Mesodermal cell (in vitro differentiated cells): Measurements from ENCODE around the gene IFNL1. TPM values are rescaled to one million over a fixed set of nuclear protein-coding genes. Genes with fewer than 3 reads are reported as not detected.

Experiments
- H3K27ac ChIP-seq: 2 replicates; pipeline ENCODE4 v1.7.0; 2013; ENCODE audit warnings: mild to moderate bottlenecking, low read depth, low read length, moderate library complexity; ENCODE audit not compliant: severe bottlenecking
- H3K36me3 ChIP-seq: 2 replicates; pipeline ENCODE4 v1.7.1; 2013; ENCODE audit warnings: mild to moderate bottlenecking, low read length, moderate library complexity; ENCODE audit not compliant: control insufficient read depth, insufficient read depth
- H3K4me1 ChIP-seq: one replicate; pipeline ENCODE4 v1.7.1; 2013; ENCODE audit warnings: mild to moderate bottlenecking, low read length; ENCODE audit not compliant: insufficient read depth, control insufficient read depth, poor library complexity, severe bottlenecking
- H3K4me3 ChIP-seq: 2 replicates; pipeline ENCODE4 v1.7.0; 2013; ENCODE audit warnings: low read length, control low read depth, mild to moderate bottlenecking; ENCODE audit not compliant: insufficient read depth, poor library complexity, severe bottlenecking; ENCODE audit errors: extremely low read depth
- H3K9me3 ChIP-seq: 2 replicates; pipeline ENCODE4 v1.7.1; 2013; ENCODE audit warnings: mild to moderate bottlenecking, low read length, moderate library complexity; ENCODE audit not compliant: control insufficient read depth
- WGBS, 2 experiments: methylation state at CpG; one replicate each; pipeline ENCODE4 v1.1.5; 2013; ENCODE audit warnings: missing lambda C conversion rate in 2 of 2; ENCODE audit not compliant: insufficient coverage in 2 of 2; 5-methylcytosine and 5-hydroxymethylcytosine counted together
- polyA plus RNA-seq, 2 experiments: library from polyadenylated mRNA; stranded (reverse); fragments of 50-300 nt; gene quantifications; one replicate each; pipeline ENCODE4 v1.2.3, GENCODE V29; 2013

IFNL1 gene
- not detected for polyA plus RNA-seq (2013, experiment 1 of 2)
- polyA plus RNA-seq (2013, experiment 2 of 2) = not detected

DNA sequence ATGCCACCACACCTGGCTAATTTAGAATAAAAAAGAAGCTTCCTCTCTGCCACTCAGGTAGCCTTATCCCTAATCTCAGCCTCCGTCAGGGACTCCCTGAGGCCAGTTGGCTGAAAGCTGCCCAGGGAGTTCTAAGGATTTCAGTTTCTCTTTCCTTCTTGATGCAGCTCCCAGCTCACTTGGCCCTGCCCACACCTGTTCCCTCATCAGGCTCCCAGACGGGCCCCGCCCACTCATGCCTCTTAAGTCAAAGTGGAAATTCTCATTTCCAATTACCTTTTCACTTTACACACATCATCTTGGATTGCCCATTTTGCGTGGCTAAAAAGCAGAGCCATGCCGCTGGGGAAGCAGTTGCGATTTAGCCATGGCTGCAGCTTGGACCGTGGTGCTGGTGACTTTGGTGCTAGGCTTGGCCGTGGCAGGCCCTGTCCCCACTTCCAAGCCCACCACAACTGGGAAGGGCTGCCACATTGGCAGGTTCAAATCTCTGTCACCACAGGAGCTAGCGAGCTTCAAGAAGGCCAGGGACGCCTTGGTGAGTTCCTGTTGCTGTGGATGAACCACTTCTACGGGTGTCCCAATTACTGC is at the start of gene IFNL1:
Gene IFNL1, plus strand, starts transcription at position 353 of the 591 bp plus-strand sequence. Its CDS starts 15 bp downstream, at position 368.
- H3K27ac ChIP-seq = no peak within 1 kb of the TSS
- H3K4me3 ChIP-seq = no peak within 1 kb of the TSS
- H3K9me3 ChIP-seq = no peaks in the 10 kb centered on the region
- WGBS, 2 experiments = 79 to 86% methylated on average over 10 to 11 of the region's 11 CpGs
- no peaks in the 10 kb centered on the region for H3K36me3 ChIP-seq
- no peaks in the 10 kb centered on the region for H3K4me1 ChIP-seq

- no peaks in the 10 kb centered on the region for H3K4me1 ChIP-seq
- WGBS, 2 experiments = 19 to 20% methylated on average over 31 to 37 of the region's 42 CpGs
- no peak overlapping the region for H3K27ac ChIP-seq
- H3K4me3 ChIP-seq = peak overlapping the region; percentile 2
- no peaks in the 10 kb centered on the region for H3K9me3 ChIP-seq
- no peaks in the 10 kb centered on the region for H3K36me3 ChIP-seq
Observed at GRCh38 chr19:39246951-39247669, 49.1 kb upstream of the IFNL1 start.

DNA sequence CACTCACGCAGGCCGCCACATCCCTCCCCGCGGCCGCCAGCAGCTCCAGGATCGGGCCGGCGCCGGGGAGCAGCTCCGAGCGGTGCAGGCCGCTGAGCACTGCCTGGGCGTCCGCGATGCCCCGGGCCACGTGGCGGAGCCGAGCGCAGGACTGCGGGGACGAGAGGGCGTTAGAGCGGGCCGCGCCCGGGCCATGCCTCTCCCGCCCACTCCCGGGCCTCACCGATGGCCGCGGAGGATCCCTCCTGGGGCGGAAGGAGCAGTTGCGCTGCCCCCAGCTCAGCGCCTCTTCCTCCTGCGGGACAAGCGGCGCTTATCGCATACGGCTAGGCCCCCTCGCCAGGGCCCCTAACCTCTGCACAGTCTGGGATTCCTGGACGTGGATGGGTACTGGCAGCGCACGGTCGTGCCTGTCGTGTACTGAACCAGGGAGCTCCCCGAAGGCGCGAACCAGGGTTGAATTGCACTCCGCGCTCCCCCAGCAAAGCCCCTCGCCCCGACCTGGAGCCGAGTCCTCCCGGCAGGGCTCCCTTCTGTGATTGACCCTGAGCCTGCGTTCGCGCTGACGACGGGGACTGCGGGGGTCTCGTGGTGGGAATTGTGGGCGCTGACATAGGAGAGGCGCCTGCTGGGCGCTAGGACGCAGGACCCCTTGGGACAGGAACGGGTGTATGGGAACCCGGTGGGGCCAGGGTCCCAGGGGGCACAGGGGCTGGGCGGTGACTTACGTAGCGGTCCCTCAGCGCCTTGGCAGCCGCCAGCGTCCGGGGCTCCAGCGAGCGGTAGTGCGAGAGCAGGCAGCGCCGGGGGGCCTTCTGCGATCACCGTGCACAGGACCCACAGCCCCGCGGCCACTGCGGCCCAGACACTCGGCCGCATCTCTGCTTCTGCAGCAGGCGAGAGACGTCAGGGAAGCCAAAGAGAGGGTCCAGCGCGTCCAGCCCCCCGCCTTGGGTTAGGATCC is 48.2 kb upstream of the IFNL1 start:
- no peaks in the 10 kb centered on the region for H3K4me1 ChIP-seq
- no peak overlapping the region for H3K27ac ChIP-seq
- H3K36me3 ChIP-seq = no peaks in the 10 kb centered on the region
- WGBS, 2 experiments = 16 to 18% methylated on average over 82 to 90 of the region's 92 CpGs
- no peaks in the 10 kb centered on the region for H3K9me3 ChIP-seq
- peak overlapping the region; percentile 1 for H3K4me3 ChIP-seq

GRCh38 chr19:39248806-39249205 is 47.4 kb upstream of the IFNL1 start, which contains the start of gene IFNL4:
TSS of gene IFNL4 (minus strand) at chr19:39248856.
- Histone ChIP-seq H3K27ac (no peak within 1 kb of the TSS), H3K36me3 (no peaks in the 10 kb centered on the region), H3K4me3 (peak within 1 kb of the TSS; percentile 1), H3K9me3 (no peaks in the 10 kb centered on the region), H3K4me1 (no peaks in the 10 kb centered on the region)
- 62 to 69% methylated on average over 8 to 12 of the region's 13 CpGs for WGBS, 2 experiments

DNA sequence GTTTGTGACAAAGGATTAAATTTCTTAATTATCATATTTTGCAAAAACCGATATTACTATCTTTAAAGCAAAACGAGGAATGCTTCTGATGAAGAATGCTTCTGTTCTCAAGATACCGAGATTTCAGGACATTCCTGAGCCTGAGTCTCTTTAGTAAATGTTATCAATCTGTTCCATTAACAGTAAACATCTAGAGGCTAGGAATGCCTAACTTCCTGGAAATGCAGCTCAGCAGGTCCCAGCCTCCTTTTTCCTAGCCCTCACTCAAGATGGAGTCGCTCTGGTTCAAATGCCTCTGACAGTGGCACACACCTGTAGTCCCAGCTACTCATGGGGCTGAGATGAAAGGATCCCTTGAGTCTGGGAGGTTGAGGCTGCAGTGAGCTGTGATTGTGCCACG is 45.1 kb upstream of the IFNL1 start:
- Histone ChIP-seq H3K9me3 (no peaks in the 10 kb centered on the region), H3K4me3 (no peak overlapping the region), H3K27ac (no peak overlapping the region), H3K4me1 (no peaks in the 10 kb centered on the region), H3K36me3 (no peaks in the 10 kb centered on the region)
- 77 to 84% methylated on average over 4 of the region's 5 CpGs for WGBS, 2 experiments

DNA sequence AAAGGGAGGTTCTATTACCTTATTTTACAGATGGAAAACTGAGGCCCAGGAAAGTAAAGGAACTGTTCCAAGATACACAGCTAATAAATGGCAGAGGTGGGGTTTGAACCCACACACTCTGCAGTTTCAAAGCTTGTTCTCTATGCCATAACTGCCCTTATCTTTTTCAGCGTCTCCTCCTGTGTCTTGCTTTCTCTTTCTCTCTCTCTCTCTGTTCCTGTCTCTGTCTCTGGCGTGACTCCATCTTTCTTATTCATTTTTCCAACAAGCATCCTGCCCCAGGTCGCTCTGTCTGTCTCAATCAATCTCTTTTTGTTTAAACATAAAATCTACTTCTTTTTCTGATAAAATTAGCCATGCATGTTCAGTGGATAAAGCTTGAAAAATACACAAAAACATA is 44.4 kb upstream of the IFNL1 start:
- Histone ChIP-seq H3K36me3 (no peaks in the 10 kb centered on the region), H3K27ac (no peak overlapping the region), H3K4me1 (no peaks in the 10 kb centered on the region), H3K9me3 (no peaks in the 10 kb centered on the region), H3K4me3 (no peak overlapping the region)
- WGBS, 2 experiments = 85 to 89% methylated on average over 1 to 2 of the region's 3 CpGs

GRCh38 chr19:39252458-39252857 is 43.7 kb upstream of the IFNL1 start:
- H3K27ac ChIP-seq = no peak overlapping the region
- no peaks in the 10 kb centered on the region for H3K4me1 ChIP-seq
- H3K36me3 ChIP-seq = no peaks in the 10 kb centered on the region
- WGBS, 2 experiments = 73 to 83% methylated on average over 1 of the region's 3 CpGs
- H3K4me3 ChIP-seq = no peak overlapping the region
- H3K9me3 ChIP-seq = no peaks in the 10 kb centered on the region

- Histone ChIP-seq H3K36me3 (no peaks in the 10 kb centered on the region), H3K4me3 (no peak overlapping the region), H3K4me1 (peaks cover 4% of the 10 kb centered on the region), H3K27ac (no peak overlapping the region), H3K9me3 (no peaks in the 10 kb centered on the region)
- 81 to 86% methylated on average over 3 of the region's 8 CpGs for WGBS, 2 experiments
Observed at GRCh38 chr19:39253374-39254149, 42.6 kb upstream of the IFNL1 start.

- no peaks in the 10 kb centered on the region for H3K36me3 ChIP-seq
- WGBS, 2 experiments = 85 to 93% methylated on average over 25 to 26 of the region's 29 CpGs
- H3K4me3 ChIP-seq = no peak overlapping the region
- H3K9me3 ChIP-seq = no peaks in the 10 kb centered on the region
- H3K27ac ChIP-seq = no peak overlapping the region
- peaks cover 4% of the 10 kb centered on the region for H3K4me1 ChIP-seq
Observed at GRCh38 chr19:39254531-39255345, 41.5 kb upstream of the IFNL1 start.
